ENCODE data around the gene GABBR2. TPM values are rescaled to one million over a fixed set of nuclear protein-coding genes. Genes with fewer than 3 reads are reported as not detected.

The GABBR2 gene
- total and polyA plus RNA-seq, 9 of the 15 experiments (the other 6 are each of a cell fraction or from before 2014, with no cell fraction given): 0.15 to 1.9 (median 0.32) TPM

- TF ChIP-seq ZNF695 (CRISPR knock-in tag; IDR thresholded peaks at IDR 0.05) (no peak), ASH1L (IDR thresholded peaks at IDR 0.05; ENCODE audit: borderline replicate concordance, low read depth, partially characterized antibody) (no peak), STAG1 (CRISPR knock-in tag; IDR thresholded peaks at IDR 0.05; ENCODE audit: borderline replicate concordance) (no peak), TAF1 (IDR thresholded peaks at IDR 0.05; ENCODE audit: control insufficient read depth, extremely low read depth, insufficient read depth, low read length, severe bottlenecking) (no peak), ZNF77 (CRISPR knock-in tag; IDR thresholded peaks at IDR 0.05) (no peak), NUFIP1 (IDR thresholded peaks at IDR 0.05; ENCODE audit: partially characterized antibody) (no peak), MYNN (IDR thresholded peaks at IDR 0.05) (no peak), MYNN (CRISPR knock-in tag; IDR thresholded peaks at IDR 0.05) (no peak), E2F6 (IDR thresholded peaks at IDR 0.05; ENCODE audit: borderline replicate concordance in 1 of 2, extremely low read depth in 1 of 2, insufficient read depth in 1 of 2, insufficient read length in 1 of 2, low read depth in 1 of 2, low read length in 1 of 2, poor library complexity in 1 of 2, severe bottlenecking in 1 of 2) (no peak), MYBL2 (IDR thresholded peaks at IDR 0.05; ENCODE audit: low read depth) (no peak), MYBL2 (CRISPR knock-in tag; IDR thresholded peaks at IDR 0.05; ENCODE audit: borderline replicate concordance) (no peak), POLR3A (IDR thresholded peaks at IDR 0.05; ENCODE audit: borderline replicate concordance, extremely low read depth, insufficient read depth, insufficient read length) (no peak), HDAC8 (tag; IDR thresholded peaks at IDR 0.05) (no peak), RBM39 (optimal IDR thresholded peaks at IDR 0.05; ENCODE audit: low read depth, low read length) (no peak), KAT2B (IDR thresholded peaks at IDR 0.05; ENCODE audit: low read depth, low read length) (no peak), AFF4 (CRISPR knock-in tag; IDR thresholded peaks at IDR 0.05) (no peak), ZNF316 (IDR thresholded peaks at IDR 0.05) (no peak), ARID3A (IDR thresholded peaks at IDR 0.05; ENCODE audit: borderline replicate concordance, low read depth, low read length) (no peak; the same call in 1 of the 2 replicates), MED1 (CRISPR knock-in tag; IDR thresholded peaks at IDR 0.05; ENCODE audit: borderline replicate concordance) (no peak)
- TF ChIP-seq, protein P1, sequence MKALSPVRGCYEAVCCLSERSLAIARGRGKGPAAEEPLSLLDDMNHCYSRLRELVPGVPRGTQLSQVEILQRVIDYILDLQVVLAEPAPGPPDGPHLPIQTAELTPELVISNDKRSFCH (CRISPR knock-in tag; IDR thresholded peaks at IDR 0.05): no peak
- TF ChIP-seq, protein P1 (tag; IDR thresholded peaks at IDR 0.05): no peak
These were observed 132.4 kb downstream of the GABBR2 start (continued) for GRCh38 chr9:98576354-98576753.

Measured in K562 (cell line).